Measurements from ENCODE around the gene SERF1A.
"Not testable (repeated sequence)": the region's sequence is repeated elsewhere in the genome, so short reads cannot be mapped to it uniquely, and the experiment has no call there.

Gene SERF1A

DNA sequence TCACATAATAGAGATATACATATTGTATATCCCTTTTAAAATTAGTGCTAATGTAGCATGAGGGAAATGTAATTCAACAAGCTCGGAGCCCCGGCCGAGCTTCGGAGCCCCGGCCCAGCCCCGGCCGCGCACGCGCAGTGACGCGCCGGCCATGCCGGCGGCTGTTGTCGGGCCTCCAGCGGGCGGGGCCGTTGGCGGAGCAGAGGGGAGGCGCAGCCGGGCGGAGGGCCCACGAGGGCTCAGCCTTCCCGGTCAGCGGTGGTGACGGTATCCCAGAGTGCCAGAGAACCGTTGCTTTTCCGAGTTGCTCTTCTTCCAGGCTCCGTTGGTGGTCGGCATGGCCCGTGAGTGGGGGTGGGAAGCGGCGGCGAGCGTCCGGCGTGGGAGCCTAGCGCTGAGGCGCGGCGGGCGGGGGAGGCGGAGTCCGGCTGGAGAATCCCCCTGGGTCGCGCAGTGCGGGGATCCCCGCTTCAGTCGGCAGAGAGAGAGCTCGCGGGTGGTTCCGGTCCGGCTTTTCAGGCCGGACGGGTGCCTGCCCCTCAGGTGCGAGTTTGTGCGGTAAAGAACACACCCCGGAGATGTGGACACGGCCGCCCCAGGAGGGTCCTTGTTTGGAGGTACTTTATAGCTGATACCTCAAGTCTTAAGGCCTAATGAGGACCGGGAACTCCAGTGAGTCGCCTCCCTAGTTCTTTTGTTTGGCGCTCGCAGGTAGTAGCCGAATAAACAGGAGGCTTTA lies at the start of gene SERF1A:
Gene SERF1A, plus strand, starts transcription at position 137 of the 739 bp plus-strand sequence. Its CDS starts 201 bp downstream, at position 338.
- H3K4me3 ChIP-seq (ENCODE audit: low read depth, low read length): not testable (repeated sequence)

DNA sequence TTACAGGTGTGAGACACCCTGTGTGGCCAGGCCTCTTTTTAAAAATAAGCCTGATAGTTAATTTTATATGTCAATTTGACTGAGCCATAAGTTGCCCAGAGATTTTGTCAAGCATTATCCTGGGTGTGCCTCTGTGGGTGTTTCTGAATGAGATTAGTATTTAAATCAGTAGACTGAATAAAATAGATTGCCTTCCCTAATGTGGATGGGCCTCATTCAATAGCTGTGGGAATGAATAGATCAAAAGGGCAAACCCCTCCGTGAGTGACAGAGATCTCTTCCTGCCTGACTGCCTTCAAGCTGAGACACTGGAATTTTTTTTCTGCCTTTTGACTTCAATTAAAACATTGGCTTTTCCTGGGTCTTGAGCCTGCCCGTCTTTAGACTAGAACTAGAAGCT lies 33.7 kb upstream of the SERF1A start:
- not testable (repeated sequence) for H3K4me3 ChIP-seq (ENCODE audit: low read depth, low read length)

GRCh38 chr5:70870626-70871025 lies 29.8 kb upstream of the SERF1A start:
- not testable (repeated sequence) for H3K4me3 ChIP-seq (ENCODE audit: low read depth, low read length)

GRCh38 chr5:70896076-70896475 lies 4.4 kb upstream of the SERF1A start:
- H3K4me3 ChIP-seq (ENCODE audit: low read depth, low read length): not testable (repeated sequence)

DNA sequence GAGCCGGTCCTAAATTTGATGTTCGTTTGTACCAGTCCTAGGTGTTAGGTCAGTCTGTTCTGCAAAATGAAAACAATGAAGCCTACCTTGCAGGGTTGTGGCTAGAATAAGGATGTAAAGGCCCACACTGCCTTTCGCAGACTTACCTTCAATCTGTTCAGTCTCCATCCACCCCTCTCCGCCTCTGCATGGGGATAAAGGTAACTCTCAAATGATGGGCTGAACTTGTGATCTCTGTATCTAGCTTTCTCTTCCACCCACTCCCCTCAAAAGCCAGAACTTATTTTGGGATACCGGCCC lies 753 bp downstream of the SERF1A start:
- not testable (repeated sequence) for H3K4me3 ChIP-seq (ENCODE audit: low read depth, low read length)

DNA sequence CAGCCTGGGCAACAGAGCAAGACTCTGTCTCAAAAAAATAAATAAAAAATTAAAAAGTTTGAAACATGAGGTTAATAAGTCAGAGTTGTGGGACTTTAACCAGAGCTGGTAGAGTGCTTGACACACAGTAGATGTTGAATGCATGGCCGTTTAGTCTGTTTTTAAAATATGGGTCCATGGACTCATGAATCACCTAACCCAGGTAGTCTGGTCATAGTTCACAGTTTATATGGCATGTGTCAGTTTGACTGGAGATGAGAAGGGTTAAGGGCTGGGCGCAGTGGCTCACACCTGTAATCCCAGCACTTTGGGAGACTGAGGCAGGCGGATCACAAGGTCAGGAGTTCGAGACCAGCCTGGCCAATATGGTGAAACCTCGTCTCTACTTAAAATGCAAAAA lies 6.2 kb downstream of the SERF1A start:
- H3K4me3 ChIP-seq (ENCODE audit: low read depth, low read length): not testable (repeated sequence)

GRCh38 chr5:70916829-70917228 lies 16.4 kb downstream of the SERF1A start:
- H3K4me3 ChIP-seq (ENCODE audit: low read depth, low read length): not testable (repeated sequence)

- not testable (repeated sequence) for H3K4me3 ChIP-seq (ENCODE audit: low read depth, low read length)
These were observed 24.7 kb downstream of the SERF1A start for GRCh38 chr5:70925211-70925562.

DNA sequence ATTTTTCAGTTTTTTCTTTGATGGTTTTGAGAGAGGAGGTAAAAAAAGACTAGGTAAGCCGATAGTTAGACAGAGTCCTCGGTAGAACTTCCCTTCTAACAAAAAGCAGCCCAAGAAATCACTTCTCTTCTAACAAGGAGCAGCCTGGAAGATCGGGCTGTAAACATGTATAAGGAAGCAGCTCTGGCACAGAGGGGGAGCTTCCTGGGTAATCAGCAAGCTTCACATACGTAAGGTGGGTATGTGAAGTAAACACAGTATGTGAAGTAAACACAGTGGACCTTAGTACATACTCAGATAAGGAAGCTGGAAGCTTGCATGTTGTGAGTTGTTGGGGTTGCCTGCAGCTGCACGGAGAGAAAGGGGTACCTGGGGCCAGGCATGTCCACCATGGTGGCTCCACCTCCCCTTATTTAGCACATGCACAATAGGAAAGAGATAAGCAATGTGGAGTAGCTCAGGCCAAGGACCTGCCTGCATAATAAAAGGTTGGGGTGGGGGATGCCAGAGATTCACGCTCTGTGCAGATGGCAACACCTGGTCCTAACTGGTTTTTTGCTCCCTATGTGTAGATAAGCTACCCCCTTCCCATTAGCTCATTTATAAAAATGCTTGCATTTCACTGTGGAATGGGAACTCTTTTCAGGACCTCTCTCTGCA lies 31.4 kb downstream of the SERF1A start:
- H3K4me3 ChIP-seq (ENCODE audit: low read depth, low read length): not testable (repeated sequence)

DNA sequence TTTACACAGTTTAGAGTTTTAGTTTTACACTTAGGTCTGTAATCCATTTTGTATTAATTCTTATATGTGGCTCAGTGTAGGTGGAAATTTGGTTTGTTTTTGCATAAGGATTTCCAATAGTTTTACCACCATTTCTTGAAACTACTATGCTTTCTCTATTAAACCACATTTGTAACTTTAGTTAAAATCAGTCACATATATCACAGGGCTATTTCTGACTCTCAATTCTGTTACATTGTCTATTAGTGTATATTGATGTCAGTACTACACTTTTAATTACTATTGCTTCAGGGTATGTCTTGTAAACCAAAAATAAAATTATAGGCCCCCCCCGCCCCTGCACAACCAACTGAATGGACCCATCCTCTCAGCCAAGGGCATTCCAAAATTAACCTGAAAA lies 32.1 kb downstream of the SERF1A start:
- H3K4me3 ChIP-seq (ENCODE audit: low read depth, low read length): not testable (repeated sequence)

DNA sequence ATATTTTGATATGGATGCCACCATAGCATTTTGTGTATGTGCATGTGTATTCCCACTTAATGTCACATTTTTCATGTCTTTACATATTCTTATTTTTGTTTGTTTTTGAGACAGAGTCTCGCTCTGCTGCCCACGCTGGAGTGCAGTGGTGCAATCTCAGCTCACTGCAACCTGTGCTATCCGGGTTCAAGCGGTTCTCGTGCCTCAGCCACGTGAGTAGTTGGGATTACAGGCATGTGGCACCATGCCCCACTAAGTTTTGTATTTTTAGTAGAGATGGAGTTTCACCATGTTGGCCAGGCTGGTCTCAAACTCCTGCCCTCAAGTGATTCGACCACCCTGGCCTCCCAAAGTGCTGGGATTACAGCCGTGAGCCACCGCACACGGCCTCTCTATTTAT lies 52.6 kb downstream of the SERF1A start:
- not testable (repeated sequence) for H3K4me3 ChIP-seq (ENCODE audit: low read depth, low read length)

Data from iPS-11a (cell line).